NCI-H128 (cell line): ENCODE measurements around the gene DPH1.
A peak's percentile ranks its signal among the peaks of the same experiment; 100 is the strongest.

Experiments used
- DNase-seq: peaks from one replicate; lab custom pipeline; 2025; ENCODE audit not compliant: unreplicated experiment; lab: John Stamatoyannopoulos, UW

DPH1 gene

DNA sequence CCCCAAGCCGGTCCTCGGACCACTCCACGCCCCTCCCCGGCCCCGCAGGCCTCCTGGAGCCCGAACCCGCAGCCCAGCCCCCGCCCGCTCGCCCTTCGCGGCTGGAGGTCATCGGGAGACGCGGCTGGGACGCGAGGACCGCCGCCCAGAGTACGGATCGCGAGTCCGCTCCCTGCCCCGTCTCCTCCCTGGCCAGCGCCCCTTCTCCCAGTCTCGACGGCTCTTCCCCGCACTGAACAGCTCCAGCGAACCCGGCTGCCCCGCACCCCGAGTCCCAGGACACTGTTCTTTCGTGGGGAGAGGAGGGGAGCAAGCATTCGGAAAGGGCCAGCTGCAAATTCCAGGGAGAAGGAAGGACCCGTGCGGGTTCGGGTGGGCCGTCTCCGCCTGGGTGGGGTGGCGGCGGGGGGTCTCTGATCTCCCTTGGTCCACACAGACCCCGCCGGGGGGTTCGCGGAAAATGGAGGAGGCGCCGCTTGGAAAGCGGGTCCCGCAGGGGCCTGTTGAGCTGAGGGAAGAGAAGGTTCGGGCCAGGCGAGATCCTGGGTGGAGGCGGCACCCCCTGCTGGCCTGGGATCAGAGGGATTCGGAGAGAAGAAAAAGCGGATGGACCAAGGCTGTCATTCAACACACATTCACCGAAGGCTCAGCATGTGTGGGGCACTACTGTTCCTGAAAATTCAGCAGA, 4.2 kb upstream of the DPH1 start:
- DNase-seq: no peak

GRCh38 chr17:2027528-2028233, 2.3 kb upstream of the DPH1 start:
- no peak for DNase-seq

DNA sequence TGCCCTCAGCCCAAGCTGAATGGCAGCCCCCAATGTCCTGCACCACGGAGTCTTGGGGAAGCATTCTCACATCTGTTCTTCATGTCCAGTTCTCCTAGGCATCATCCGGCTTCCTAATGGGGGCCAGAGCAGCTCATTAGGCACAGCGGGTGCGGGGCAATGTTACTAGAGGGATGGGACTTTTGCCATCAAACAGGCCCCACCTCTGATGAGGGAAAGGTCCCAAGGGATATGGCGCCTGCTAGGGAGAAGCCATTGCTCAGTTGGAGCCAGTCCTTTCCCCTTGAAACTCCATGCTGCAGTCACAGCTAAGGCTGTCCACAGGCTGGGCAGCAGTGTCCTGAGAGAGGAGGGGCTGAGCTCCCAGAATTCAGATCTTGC, 1.7 kb upstream of the DPH1 start:
- DNase-seq: no peak

GRCh38 chr17:2028737-2029136, 1.2 kb upstream of the DPH1 start:
- DNase-seq: no peak

DNA sequence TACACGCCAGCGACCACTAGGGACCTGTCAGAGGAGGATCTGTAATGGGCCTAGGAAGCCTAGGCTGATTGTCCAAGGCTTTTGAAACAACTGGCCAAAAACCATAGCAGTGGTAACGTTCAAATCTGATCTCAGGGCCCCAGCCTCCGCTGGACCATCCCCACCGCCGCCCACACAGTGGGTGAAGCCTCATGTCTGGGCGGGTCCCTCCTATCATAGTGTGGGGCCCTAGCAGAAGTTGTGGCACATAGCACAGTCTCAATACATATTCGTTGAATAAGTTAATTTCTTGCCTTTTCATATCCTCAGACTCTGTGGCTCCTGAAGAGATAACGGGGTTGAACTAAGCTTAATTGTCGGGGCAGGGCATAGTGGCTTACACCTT, 818 bp downstream of the DPH1 start:
- no peak for DNase-seq

DNA sequence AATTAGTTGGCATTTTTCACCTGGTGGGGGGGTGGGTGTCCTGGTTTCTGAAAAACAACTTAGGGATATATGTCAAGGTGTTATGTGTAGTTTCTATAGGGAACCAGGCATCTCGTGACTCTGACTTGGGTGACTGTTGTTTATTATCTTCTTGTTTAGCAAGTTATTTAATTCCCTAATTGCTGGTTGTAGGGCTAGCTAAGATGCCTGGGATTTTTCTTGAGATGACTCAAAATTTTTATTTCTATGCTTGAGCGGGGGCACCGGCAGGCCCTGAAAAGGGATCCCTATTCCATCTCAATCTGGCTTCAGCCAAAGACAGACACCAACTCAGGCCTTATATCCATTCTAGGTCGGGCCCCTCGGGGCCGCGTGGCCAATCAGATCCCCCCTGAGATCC, 3.2 kb downstream of the DPH1 start:
- DNase-seq: no peak

- no peak for DNase-seq
Measured at GRCh38 chr17:2034157-2034556, 4.2 kb downstream of the DPH1 start.

DNA sequence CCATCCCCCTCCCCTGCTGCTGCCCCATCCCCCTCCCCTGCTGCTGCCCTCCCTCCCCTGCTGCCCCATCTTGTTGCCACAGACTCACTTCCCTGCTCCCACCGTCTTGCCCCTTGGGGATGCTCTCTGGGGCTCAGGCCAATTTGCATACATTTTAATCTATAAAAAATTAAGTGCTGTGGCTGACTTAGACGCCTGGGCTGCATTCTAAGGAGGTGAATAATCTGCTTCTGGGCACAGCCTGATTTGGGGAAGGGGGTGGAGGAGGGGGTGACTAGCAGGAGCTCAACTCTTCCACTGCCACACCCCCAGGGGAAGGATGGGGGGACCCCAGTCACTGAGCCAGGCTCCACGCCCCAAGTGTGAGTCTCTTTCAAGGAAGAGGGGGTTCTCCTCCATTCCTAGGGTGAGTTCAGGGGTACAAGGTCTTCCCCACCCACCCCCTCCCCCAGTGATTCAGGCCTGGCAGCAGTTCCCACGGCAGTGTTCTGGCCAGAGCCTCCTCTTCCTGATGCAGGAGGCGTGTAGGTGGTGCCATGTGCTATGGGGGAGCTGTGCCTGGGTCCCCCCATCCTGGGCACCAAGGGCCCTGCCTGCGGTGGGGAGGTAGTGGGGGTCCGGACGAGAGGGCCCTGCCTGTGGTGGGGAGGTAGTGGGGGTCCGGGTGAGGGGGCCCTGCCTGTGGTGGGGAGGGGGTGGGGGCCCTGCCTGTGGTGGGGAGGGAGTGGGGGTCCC, 5.0 kb downstream of the DPH1 start:
- DNase-seq: no peak

- no peak for DNase-seq
Measured at GRCh38 chr17:2035541-2036488, 5.9 kb downstream of the DPH1 start.

- DNase-seq: no peak
Measured at GRCh38 chr17:2037155-2037554, 7.2 kb downstream of the DPH1 start.

DNA sequence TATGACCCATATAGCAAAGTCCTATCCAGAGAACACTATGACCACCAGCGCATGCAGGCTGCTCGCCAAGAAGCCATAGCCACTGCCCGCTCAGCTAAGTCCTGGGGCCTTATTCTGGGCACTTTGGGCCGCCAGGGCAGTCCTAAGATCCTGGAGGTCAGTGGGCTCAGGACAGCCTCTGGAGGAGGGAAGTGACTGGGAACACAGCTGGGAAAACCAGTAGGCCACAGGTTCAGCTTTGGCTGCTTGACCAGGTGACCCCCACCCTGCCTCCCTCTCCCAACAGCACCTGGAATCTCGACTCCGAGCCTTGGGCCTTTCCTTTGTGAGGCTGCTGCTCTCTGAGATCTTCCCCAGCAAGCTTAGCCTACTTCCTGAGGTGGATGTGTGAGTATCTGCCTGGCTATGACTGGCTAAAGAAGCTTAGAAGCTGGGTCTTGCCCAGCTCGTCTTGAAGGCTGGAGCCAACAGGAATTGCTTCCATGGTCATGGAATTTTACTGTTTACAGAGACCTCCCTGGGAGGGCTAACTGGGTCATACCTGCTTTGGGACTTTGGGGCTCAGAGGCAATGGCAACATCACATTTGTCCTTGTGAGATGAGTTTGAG, 10.4 kb downstream of the DPH1 start:
- DNase-seq: no peak

GRCh38 chr17:2040942-2041560, 11.1 kb downstream of the DPH1 start:
- no peak for DNase-seq

DNA sequence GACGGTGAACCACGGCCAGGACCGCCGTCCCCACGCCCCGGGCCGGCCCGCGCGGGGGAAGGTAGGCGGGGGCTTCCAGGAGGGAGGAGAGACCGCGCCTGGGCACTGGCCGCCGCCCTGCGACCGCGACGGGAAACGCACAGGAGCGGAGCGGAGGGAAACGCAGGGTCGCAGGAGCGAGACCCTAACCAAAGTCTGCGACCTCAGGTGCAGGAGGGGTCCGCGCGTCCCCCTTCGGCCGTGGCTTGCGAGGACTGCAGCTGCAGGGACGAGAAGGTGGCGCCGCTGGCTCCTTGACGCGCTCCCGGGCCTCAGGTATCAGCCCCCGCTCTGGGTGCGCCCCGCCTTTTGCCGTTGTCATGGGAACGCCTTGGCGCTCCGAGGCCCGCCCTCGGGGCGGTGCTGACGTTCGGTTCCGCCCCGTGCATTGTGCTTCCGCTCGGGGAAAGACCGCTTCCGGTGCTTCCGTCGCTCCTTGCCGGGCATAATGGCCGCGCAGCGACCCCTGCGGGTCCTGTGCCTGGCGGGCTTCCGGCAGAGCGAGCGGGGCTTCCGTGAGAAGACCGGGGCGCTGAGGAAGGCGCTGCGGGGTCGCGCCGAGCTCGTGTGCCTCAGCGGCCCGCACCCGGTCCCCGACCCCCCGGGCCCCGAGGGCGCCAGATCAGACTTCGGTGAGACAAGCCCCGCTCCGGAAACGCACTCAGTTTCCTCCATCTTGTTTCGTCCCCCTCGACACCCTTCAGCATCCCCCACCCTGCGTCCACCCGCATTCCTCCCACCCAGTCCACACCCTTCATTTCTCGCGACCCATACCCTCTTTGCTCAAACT, 11.8 kb downstream of the DPH1 start, which contains the start of gene OVCA2:
Gene OVCA2 (plus strand): TSS at position 462 of the 829 bp plus-strand sequence. CDS start 26 bp downstream, at position 488.
- DNase-seq: peak; percentile 91

DNA sequence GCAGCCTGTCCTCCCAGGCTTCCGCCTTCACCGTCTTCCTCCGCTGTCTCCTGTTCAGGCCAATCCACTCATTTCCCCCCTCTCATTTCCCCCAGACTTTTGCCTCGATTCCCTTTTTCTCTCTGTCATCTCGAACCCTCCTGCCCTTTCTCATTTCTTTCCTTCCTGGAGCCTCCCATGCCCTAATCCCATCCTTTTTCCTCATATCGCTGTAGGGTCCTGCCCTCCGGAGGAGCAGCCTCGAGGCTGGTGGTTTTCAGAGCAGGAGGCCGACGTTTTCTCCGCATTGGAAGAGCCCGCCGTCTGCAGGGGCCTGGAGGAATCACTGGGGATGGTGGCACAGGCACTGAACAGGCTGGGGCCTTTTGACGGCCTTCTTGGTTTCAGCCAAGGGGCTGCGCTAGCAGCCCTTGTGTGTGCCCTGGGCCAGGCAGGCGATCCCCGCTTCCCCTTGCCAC, 12.5 kb downstream of the DPH1 start:
- DNase-seq: no peak

DNA sequence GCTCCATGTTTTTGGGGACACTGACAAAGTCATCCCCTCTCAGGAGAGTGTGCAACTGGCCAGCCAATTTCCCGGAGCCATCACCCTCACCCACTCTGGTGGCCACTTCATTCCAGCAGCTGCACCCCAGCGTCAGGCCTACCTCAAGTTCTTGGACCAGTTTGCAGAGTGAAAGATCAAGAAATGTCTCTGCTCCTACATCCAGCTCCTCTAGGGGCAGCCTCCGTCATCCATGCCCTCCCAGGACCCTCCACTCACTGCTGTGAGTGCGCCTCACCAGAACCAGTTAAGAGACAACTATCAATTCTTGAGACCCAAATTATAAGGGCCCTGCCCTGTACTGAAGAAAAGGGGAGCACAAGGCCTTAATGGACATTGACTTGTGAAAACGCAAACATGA, 13.0 kb downstream of the DPH1 start:
- no peak for DNase-seq

DNA sequence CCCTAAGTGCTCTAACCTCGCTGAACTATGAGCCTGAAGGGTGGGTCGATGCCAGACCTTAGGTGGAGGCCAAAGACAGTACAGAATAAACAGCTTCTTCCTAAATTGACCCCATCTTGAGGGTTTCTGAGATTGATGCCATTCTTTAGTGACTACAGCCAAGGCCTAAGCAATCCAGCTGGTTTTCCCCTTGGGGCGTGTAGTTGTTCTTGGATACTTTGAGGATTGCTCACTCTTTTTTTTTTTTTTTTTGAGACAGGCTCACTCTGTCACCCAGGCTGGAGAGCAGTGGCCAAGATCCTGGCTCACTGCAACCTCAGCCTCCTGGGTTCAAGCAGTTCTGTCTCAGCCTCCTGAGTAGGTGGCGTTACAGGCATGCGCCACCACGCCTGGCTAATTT, 13.8 kb downstream of the DPH1 start:
- DNase-seq: no peak

GRCh38 chr17:2044263-2044894, 14.4 kb downstream of the DPH1 start:
- no peak for DNase-seq

DNA sequence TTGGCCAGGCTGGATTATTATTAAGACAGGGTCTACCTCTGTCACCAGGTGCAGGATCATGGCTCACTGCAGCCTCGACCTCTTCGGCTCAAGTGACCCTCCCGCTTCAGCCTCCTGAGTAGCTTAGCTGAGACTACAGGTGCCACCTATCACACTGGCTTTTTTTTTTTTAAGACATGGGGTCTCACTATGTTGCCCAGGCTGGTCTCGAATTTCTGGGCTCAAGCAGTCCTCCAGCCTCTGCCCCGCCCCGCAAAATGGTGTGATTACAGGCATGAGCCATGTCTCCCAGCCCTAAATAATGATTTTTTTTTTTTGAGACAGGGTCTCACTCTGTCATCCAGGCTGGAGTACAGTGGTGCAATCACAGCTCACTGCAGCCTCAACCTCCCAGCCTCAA, 17.6 kb downstream of the DPH1 start:
- DNase-seq: no peak

DNA sequence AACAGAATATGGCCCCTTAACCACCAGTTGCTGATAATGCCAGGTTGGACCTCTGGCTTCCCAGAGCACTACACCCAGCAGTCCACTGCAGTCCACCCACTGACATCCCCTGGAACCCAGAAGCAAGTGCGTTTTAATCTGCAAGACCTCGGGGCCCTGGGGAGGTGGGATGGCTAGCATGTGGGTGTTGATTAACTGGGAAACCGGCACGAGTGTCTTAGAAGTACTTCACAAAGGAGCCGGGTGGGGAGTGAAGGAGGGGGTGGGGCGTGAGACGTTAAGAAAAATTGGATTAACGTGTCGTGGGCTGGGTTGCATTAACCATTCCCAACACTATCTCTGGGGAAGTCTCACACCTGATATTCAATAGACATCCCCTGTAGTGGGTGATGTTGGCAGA, 18.9 kb downstream of the DPH1 start:
- DNase-seq: no peak
